ENCODE measurements around the gene C2CD2. TPM values are rescaled to one million over a fixed set of nuclear protein-coding genes. Genes with fewer than 3 reads are reported as not detected.

Gene C2CD2
- total and polyA plus RNA-seq, 2 donors (not counting 3 experiments of a cell fraction or from before 2014, with no cell fraction given) = 32.6 to 41.2 TPM

DNA sequence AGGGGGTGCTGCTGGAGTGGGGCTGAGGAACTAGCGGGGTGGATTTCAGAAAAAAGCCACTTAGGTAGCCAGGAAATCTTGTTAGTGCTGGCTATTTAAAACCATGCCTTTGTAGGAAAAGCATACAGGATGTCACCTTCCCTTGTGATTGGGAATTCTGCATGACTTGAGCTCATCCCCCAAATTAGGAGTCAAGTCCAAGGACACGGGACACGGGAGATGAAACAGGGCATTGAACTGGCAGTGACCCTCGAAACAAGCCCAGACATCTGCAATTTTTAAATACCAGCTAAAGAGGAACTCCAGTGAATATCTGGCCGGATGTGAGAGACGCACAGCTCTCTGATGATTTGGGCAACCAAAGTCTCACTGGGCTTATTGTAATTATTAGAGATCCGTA is 32.8 kb downstream of the C2CD2 start:
- DNase-seq (ENCODE audit: low read depth, low spot score) = no peak
- BruUV-seq (replicated peaks) = no TSS peak

DNA sequence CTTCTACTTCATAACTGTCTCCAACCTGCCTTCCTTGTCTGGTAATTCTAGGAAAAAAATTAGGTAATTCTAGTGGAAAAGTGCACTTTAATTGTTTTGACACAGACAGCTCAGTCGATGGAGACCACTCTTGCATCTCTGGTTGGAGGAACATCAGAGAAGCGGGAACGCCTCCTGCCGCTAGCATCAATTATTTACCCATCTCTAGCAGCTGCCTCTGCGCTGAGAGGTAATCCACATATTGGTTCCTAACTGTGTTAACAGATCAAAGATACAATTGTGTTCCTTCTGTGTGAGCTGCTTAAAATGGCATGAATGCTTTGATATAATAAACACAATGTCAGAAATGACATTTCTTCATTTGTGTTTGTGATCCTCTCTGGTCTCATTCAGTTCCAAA is 33.3 kb downstream of the C2CD2 start:
- peaks cover 10 to 33% of the 10 kb centered on the region in 2 experiments for H3K36me3 ChIP-seq (ENCODE audit: control insufficient read depth in 2 of 2, extremely low read depth in 1 of 2, insufficient read depth in 2 of 2, low read length in 2 of 2)
- no peaks in the 10 kb centered on the region for H3K4me1 ChIP-seq (ENCODE audit: control insufficient read depth, extremely low read depth, insufficient read depth, low read length)
- peaks cover 8% of the 10 kb centered on the region for H3K79me2 ChIP-seq (ENCODE audit: control insufficient read depth, insufficient read depth, low read length)
- no peak overlapping the region for H3K4me2 ChIP-seq (ENCODE audit: insufficient read depth, low read length)
- no peaks in the 10 kb centered on the region for H3K9me1 ChIP-seq (replicated peaks; ENCODE audit: control insufficient read depth, extremely low read depth, insufficient read depth, low read length)
- no peak overlapping the region for H3K4me3 ChIP-seq (replicated peaks in 1 of 3; ENCODE audit: insufficient read depth in 1 of 3, low read depth in 1 of 3, low read length in 3 of 3)
- no TSS peak for BruUV-seq (replicated peaks)
- DNase-seq (ENCODE audit: low read depth, low spot score) (no peak), FAIRE-seq (no peak)
- intact Hi-C loops (cut with micrococcal nuclease) = no loop called here
- H3K27me3 ChIP-seq (ENCODE audit: control insufficient read depth in 2 of 2, insufficient read depth in 2 of 2, low read length in 2 of 2) = no peaks in the 10 kb centered on the region
- no peak overlapping the region for H3K9ac ChIP-seq (replicated peaks; ENCODE audit: extremely low read depth, insufficient read depth, low read length)
- POLR2A ChIA-PET = no interaction called here
- TF ChIP-seq POLR2A (IDR thresholded peaks at IDR 0.05; ENCODE audit: low read depth, low read length) = no peak
- TF ChIP-seq FOS (IDR thresholded peaks at IDR 0.05; ENCODE audit: borderline replicate concordance, insufficient read depth, low read length) = no peak
- no peak for TF ChIP-seq POLR2AphosphoS5 (IDR thresholded peaks at IDR 0.05; ENCODE audit: insufficient read depth, low read depth, low read length)
- no peaks in the 10 kb centered on the region for H4K20me1 ChIP-seq (replicated peaks; ENCODE audit: control insufficient read depth, extremely low read depth, insufficient read depth, low read length)
- no peak overlapping the region for H3K27ac ChIP-seq (ENCODE audit: insufficient read depth, low read depth, low read length)
- dilution Hi-C loops (cut with MboI; ENCODE audit: extremely low pct_ligation_motif_present, low sequenced_read_pairs) = no loop called here
- CTCF ChIA-PET = interaction anchor here (1.1 to 1.5 kb wide), 3 partner anchors 12 to 197 kb away, joined by 3 to 5 read pairs (median 3); no protein-coding TSS in a partner anchor
- H3K9me3 ChIP-seq (replicated peaks; ENCODE audit: control insufficient read depth, insufficient read depth, low read length) = no peaks in the 10 kb centered on the region
- no peak overlapping the region for H2AFZ ChIP-seq (ENCODE audit: low read depth, low read length)

More for the DNA sequence above, 32.8 kb downstream of the C2CD2 start:
- ChIA-PET POLR2A (no interaction called here), CTCF (interaction anchor here (1.1 to 1.5 kb wide), 3 partner anchors 11 to 197 kb away, joined by 3 to 5 read pairs (median 3); no protein-coding TSS in a partner anchor)
- Histone ChIP-seq H3K79me2 (ENCODE audit: control insufficient read depth, insufficient read depth, low read length) (peaks cover 11% of the 10 kb centered on the region), H3K36me3 (ENCODE audit: control insufficient read depth in 2 of 2, extremely low read depth in 1 of 2, insufficient read depth in 2 of 2, low read length in 2 of 2) (peaks cover 8 to 30% of the 10 kb centered on the region in 2 experiments), H3K27me3 (ENCODE audit: control insufficient read depth in 2 of 2, insufficient read depth in 2 of 2, low read length in 2 of 2) (no peaks in the 10 kb centered on the region), H4K20me1 (replicated peaks; ENCODE audit: control insufficient read depth, extremely low read depth, insufficient read depth, low read length) (no peaks in the 10 kb centered on the region), H3K9me3 (replicated peaks; ENCODE audit: control insufficient read depth, insufficient read depth, low read length) (no peaks in the 10 kb centered on the region), H3K9ac (replicated peaks; ENCODE audit: extremely low read depth, insufficient read depth, low read length) (no peak overlapping the region), H3K4me2 (ENCODE audit: insufficient read depth, low read length) (no peak overlapping the region), H3K4me1 (ENCODE audit: control insufficient read depth, extremely low read depth, insufficient read depth, low read length) (peaks cover 2% of the 10 kb centered on the region), H2AFZ (ENCODE audit: low read depth, low read length) (no peak overlapping the region), H3K27ac (ENCODE audit: insufficient read depth, low read depth, low read length) (no peak overlapping the region), H3K9me1 (replicated peaks; ENCODE audit: control insufficient read depth, extremely low read depth, insufficient read depth, low read length) (no peaks in the 10 kb centered on the region), H3K4me3 (replicated peaks in 1 of 3; ENCODE audit: insufficient read depth in 1 of 3, low read depth in 1 of 3, low read length in 3 of 3) (no peak overlapping the region)
- dilution Hi-C loops (cut with MboI; ENCODE audit: extremely low pct_ligation_motif_present, low sequenced_read_pairs) (no loop called here), intact Hi-C loops (cut with micrococcal nuclease) (no loop called here)
- no peak for TF ChIP-seq MYC (IDR thresholded peaks at IDR 0.05; ENCODE audit: low read depth, low read length)
- no peak for TF ChIP-seq POLR2A (IDR thresholded peaks at IDR 0.05; ENCODE audit: low read depth, low read length)
- TF ChIP-seq FOS (IDR thresholded peaks at IDR 0.05; ENCODE audit: borderline replicate concordance, insufficient read depth, low read length) = no peak
- no peak for TF ChIP-seq EZH2 (IDR thresholded peaks at IDR 0.05; ENCODE audit: borderline replicate concordance, low read depth, low read length, severe bottlenecking)
- FAIRE-seq = no peak

Measured in endothelial cell of umbilical vein (primary cell).